Measurements from ENCODE around the gene HOXA3. TPM values are rescaled to one million over a fixed set of nuclear protein-coding genes. Genes with fewer than 3 reads are reported as not detected.

The HOXA3 gene
- total and polyA plus RNA-seq, 5 donors from 2014 or later: 0.13 TPM; not detected in 4

DNA sequence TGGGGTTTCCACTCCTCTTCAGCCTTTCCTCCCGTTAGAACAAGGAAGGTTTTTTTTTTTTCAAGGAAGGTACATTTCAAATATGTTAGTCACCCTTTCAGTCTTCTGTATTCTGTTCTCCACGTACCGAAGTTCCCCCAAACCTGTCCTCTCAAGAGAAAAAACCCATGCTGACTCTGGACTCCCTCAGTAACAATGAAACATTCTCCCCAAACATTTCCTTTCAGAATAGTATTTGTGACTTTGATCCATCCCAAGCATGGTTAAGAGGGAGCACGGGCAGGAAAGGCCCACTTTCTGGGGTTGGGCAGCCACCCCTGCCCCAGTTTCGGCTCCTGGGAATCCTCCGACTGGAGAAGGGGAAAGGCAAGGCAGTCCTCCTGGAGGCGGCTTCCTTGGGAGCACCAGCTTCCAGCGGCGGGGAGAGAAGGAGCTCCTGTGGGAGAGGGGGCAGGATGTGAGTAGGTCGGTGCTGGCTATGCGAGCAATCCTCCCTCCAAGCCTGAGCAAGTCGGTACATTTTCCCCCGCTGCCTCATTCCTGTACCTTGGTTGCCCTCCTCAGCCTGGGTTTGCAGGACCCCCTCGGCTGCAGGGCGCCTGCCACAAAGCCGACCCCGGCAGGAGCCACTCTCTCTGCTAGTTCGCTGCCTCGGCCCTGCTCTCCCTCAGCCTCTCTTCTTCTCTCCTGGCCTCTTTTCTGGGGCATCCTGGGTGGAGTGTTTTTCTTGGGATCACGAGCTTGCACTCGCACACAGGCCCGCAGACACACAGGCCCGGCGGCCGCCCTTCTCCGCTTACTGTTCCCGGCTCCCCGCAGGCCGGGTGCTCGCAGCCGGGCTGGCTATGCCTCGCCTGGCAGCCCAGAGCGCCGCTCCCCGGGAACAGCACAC is 54.5 kb downstream of the HOXA3 start:
- DNase-seq (no peak), ATAC-seq (ENCODE audit: low read depth in 2 of 2) (no peak)
- H3K27ac Mint-ChIP-seq: no peak overlapping the region
- H3K4me3 ChIP-seq (ENCODE audit: low read depth, low read length): peak overlapping the region; percentile 76
- no peaks in the 10 kb centered on the region for H3K9me3 ChIP-seq (ENCODE audit: control insufficient read depth in 2 of 2, low read length in 2 of 2)
- H3K4me1 Mint-ChIP-seq: peaks cover 16 to 58% (median 24%) of the 10 kb centered on the region in 4 donors
- no peak overlapping the region for H3K27ac ChIP-seq (ENCODE audit: insufficient read depth, low read length, poor library complexity, severe bottlenecking)
- H3K27me3 Mint-ChIP-seq: peaks cover 71% of the 10 kb centered on the region
- peaks cover 22% of the 10 kb centered on the region for H3K36me3 Mint-ChIP-seq
- H3K4me1 ChIP-seq (ENCODE audit: control insufficient read depth, insufficient read depth, low read length, poor library complexity, severe bottlenecking): peaks cover 34% of the 10 kb centered on the region
- no peaks in the 10 kb centered on the region for H3K36me3 ChIP-seq (ENCODE audit: control insufficient read depth, insufficient read depth, low read length)
- peak overlapping the region; percentile 94 to 98 (median 94) for H3K4me3 Mint-ChIP-seq
- H3K27me3 ChIP-seq (ENCODE audit: control insufficient read depth, insufficient read depth, low read length): peaks cover 14% of the 10 kb centered on the region
- H3K9me3 Mint-ChIP-seq: peaks cover 0 to 2% (median 0%) of the 10 kb centered on the region in 7 donors

GRCh38 chr7:27096768-27097514 is 55.4 kb downstream of the HOXA3 start:
- DNase-seq (peak in 1 of 3 donors; percentile 12), ATAC-seq (ENCODE audit: low read depth in 2 of 2) (no peak)
- H3K4me1 ChIP-seq (ENCODE audit: control insufficient read depth, insufficient read depth, low read length, poor library complexity, severe bottlenecking): peaks cover 25% of the 10 kb centered on the region
- Mint-ChIP-seq H3K9me3 (peaks cover 0 to 2% (median 0%) of the 10 kb centered on the region in 7 donors), H3K27ac (peak overlapping the region; percentile 23 to 88 (median 61)), H3K4me1 (peaks cover 13 to 53% (median 19%) of the 10 kb centered on the region in 4 donors), H3K36me3 (peaks cover 26% of the 10 kb centered on the region), H3K27me3 (peaks cover 72% of the 10 kb centered on the region), H3K4me3 (peak overlapping the region; percentile 94 to 98 (median 94))
- peaks cover 19% of the 10 kb centered on the region for H3K27me3 ChIP-seq (ENCODE audit: control insufficient read depth, insufficient read depth, low read length)
- peak overlapping the region; percentile 76 for H3K4me3 ChIP-seq (ENCODE audit: low read depth, low read length)
- no peaks in the 10 kb centered on the region for H3K9me3 ChIP-seq (ENCODE audit: control insufficient read depth in 2 of 2, low read length in 2 of 2)
- H3K27ac ChIP-seq (ENCODE audit: insufficient read depth, low read length, poor library complexity, severe bottlenecking): peak overlapping the region; percentile 65
- no peaks in the 10 kb centered on the region for H3K36me3 ChIP-seq (ENCODE audit: control insufficient read depth, insufficient read depth, low read length)

- Histone ChIP-seq H3K27me3 (ENCODE audit: control insufficient read depth, insufficient read depth, low read length) (peaks cover 17% of the 10 kb centered on the region), H3K9me3 (ENCODE audit: control insufficient read depth in 2 of 2, low read length in 2 of 2) (no peaks in the 10 kb centered on the region), H3K4me3 (ENCODE audit: low read depth, low read length) (peak within 1 kb of the TSS; percentile 76), H3K4me1 (ENCODE audit: control insufficient read depth, insufficient read depth, low read length, poor library complexity, severe bottlenecking) (peaks cover 23% of the 10 kb centered on the region), H3K27ac (ENCODE audit: insufficient read depth, low read length, poor library complexity, severe bottlenecking) (peak within 1 kb of the TSS; percentile 65), H3K36me3 (ENCODE audit: control insufficient read depth, insufficient read depth, low read length) (no peaks in the 10 kb centered on the region)
- Mint-ChIP-seq H3K27ac (peak within 1 kb of the TSS; percentile 50 to 88 (median 57)), H3K9me3 (peaks cover 0 to 2% (median 0%) of the 10 kb centered on the region in 7 donors), H3K4me1 (peaks cover 11 to 49% (median 19%) of the 10 kb centered on the region in 4 donors), H3K27me3 (peaks cover 72% of the 10 kb centered on the region), H3K4me3 (peak within 1 kb of the TSS; percentile 94 to 98 (median 94)), H3K36me3 (peaks cover 19% of the 10 kb centered on the region)
- ATAC-seq (ENCODE audit: low read depth in 2 of 2): peak; percentile 89 to 91
- DNase-seq: peak; percentile 73 to 86 (median 78)
These were observed 56.3 kb downstream of the HOXA3 start, which contains the start of gene HOXA1 for GRCh38 chr7:27095897-27096767. Gene HOXA1, minus strand, starts transcription at chr7:27096000. Its CDS starts 88 bp downstream, at chr7:27095912.

GRCh38 chr7:27095050-27095896 is 57.1 kb downstream of the HOXA3 start:
- H3K9me3 Mint-ChIP-seq: peaks cover 0 to 6% (median 0%) of the 10 kb centered on the region in 7 donors
- ATAC-seq (ENCODE audit: low read depth in 2 of 2) (peak; percentile 11 to 17), DNase-seq (peak in 2 of 3 donors; percentile 11 to 13)
- H3K4me1 ChIP-seq (ENCODE audit: control insufficient read depth, insufficient read depth, low read length, poor library complexity, severe bottlenecking): peaks cover 23% of the 10 kb centered on the region
- no peak overlapping the region for H3K27ac ChIP-seq (ENCODE audit: insufficient read depth, low read length, poor library complexity, severe bottlenecking)
- peak overlapping the region; percentile 71 for H3K4me3 ChIP-seq (ENCODE audit: low read depth, low read length)
- peaks cover 26% of the 10 kb centered on the region for H3K27me3 ChIP-seq (ENCODE audit: control insufficient read depth, insufficient read depth, low read length)
- peak overlapping the region; percentile 94 to 98 (median 94) for H3K4me3 Mint-ChIP-seq
- peaks cover 12% of the 10 kb centered on the region for H3K36me3 Mint-ChIP-seq
- H3K4me1 Mint-ChIP-seq: peaks cover 11 to 47% (median 18%) of the 10 kb centered on the region in 4 donors
- no peaks in the 10 kb centered on the region for H3K9me3 ChIP-seq (ENCODE audit: control insufficient read depth in 2 of 2, low read length in 2 of 2)
- H3K27me3 Mint-ChIP-seq: peaks cover 77% of the 10 kb centered on the region
- no peaks in the 10 kb centered on the region for H3K36me3 ChIP-seq (ENCODE audit: control insufficient read depth, insufficient read depth, low read length)
- H3K27ac Mint-ChIP-seq: peak overlapping the region; percentile 45 to 88 (median 48)

DNA sequence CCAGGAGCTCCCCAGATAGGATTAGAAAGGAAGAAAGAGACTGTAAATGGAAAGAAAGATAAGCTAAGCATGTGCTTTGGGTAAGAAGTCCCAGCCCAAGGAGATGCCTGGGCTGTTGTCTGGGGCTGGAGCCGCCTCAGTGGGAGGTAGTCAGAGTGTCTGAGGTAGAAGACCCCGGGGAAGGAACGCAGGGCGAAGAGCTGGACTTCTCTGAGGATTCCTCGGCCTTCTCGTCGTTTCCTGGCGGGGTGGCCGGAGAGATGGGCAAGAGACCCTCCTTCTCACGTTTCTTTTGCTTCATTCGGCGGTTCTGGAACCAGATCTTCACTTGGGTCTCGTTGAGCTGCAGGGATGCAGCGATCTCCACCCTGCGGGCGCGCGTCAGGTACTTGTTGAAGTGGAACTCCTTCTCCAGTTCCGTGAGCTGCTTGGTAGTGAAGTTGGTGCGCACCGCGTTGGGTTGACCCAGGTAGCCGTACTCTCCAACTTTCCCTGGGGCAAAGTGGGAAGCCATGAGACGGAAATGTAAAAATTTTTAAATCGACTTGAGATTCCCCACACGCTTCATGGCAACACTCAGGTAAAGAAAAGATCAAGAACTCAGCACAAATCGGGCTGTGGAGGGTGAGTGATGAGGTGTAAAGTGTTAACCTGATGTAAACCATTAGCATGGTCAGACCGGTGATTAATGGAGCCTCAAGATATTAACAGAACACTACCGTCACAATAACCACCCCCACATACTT is 57.9 kb downstream of the HOXA3 start:
- peaks cover 0 to 4% (median 0%) of the 10 kb centered on the region in 7 donors for H3K9me3 Mint-ChIP-seq
- H3K4me3 Mint-ChIP-seq: peak overlapping the region; percentile 94 to 98 (median 94)
- peaks cover 4% of the 10 kb centered on the region for H3K36me3 Mint-ChIP-seq
- Histone ChIP-seq H3K27ac (ENCODE audit: insufficient read depth, low read length, poor library complexity, severe bottlenecking) (no peak overlapping the region), H3K27me3 (ENCODE audit: control insufficient read depth, insufficient read depth, low read length) (peaks cover 32% of the 10 kb centered on the region), H3K9me3 (ENCODE audit: control insufficient read depth in 2 of 2, low read length in 2 of 2) (no peaks in the 10 kb centered on the region), H3K4me1 (ENCODE audit: control insufficient read depth, insufficient read depth, low read length, poor library complexity, severe bottlenecking) (peaks cover 23% of the 10 kb centered on the region), H3K36me3 (ENCODE audit: control insufficient read depth, insufficient read depth, low read length) (no peaks in the 10 kb centered on the region), H3K4me3 (ENCODE audit: low read depth, low read length) (peak overlapping the region; percentile 71)
- H3K4me1 Mint-ChIP-seq: peaks cover 8 to 44% (median 16%) of the 10 kb centered on the region in 4 donors
- peaks cover 77% of the 10 kb centered on the region for H3K27me3 Mint-ChIP-seq
- ATAC-seq (ENCODE audit: low read depth in 2 of 2) (no peak), DNase-seq (no peak)
- peak overlapping the region in 1 of 3 donors; percentile 88 for H3K27ac Mint-ChIP-seq

DNA sequence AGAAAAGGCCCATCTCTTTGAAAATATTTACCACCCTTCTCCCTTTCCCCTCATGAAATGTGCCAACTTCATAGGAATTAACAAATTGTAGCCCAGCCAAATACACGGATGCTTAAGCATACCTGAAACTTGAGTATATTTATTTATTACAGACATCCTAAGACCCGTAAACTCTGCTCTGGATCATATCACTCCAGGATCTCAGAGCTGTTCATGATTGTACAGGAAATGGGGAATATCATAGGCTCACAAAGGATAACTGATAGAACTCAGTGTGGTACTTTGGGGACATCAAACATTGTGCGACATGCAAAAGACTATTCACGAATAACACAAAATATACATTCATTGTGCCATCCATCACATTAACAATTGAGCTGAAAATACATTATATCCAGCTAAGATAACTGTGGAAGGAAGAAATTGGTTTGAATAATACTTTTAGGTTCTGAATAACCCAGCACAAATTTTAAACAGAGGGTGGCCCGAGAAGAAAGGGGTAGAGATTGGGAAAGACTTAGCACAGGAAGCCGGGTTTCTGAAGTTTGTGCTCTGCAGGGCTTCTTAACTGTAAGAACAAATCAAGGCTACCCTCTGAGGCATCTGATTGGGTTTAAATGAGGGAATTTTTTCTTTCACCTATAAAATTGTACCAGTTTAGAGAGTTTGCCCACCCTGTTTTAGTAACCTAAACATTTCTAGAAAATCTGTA is 59.0 kb downstream of the HOXA3 start:
- Mint-ChIP-seq H3K9me3 (peaks cover 0 to 4% (median 0%) of the 10 kb centered on the region in 7 donors), H3K4me1 (peaks cover 6 to 43% (median 15%) of the 10 kb centered on the region in 4 donors), H3K27ac (no peak overlapping the region), H3K36me3 (peaks cover 3% of the 10 kb centered on the region), H3K27me3 (peaks cover 82% of the 10 kb centered on the region), H3K4me3 (peak overlapping the region in 2 of 4 donors; percentile 56 to 94)
- Histone ChIP-seq H3K27ac (ENCODE audit: insufficient read depth, low read length, poor library complexity, severe bottlenecking) (no peak overlapping the region), H3K36me3 (ENCODE audit: control insufficient read depth, insufficient read depth, low read length) (no peaks in the 10 kb centered on the region), H3K9me3 (ENCODE audit: control insufficient read depth in 2 of 2, low read length in 2 of 2) (no peaks in the 10 kb centered on the region), H3K4me1 (ENCODE audit: control insufficient read depth, insufficient read depth, low read length, poor library complexity, severe bottlenecking) (peaks cover 24% of the 10 kb centered on the region), H3K27me3 (ENCODE audit: control insufficient read depth, insufficient read depth, low read length) (peaks cover 40% of the 10 kb centered on the region), H3K4me3 (ENCODE audit: low read depth, low read length) (no peak overlapping the region)
- no peak for DNase-seq
- no peak for ATAC-seq (ENCODE audit: low read depth in 2 of 2)
